HG03135 (cell line): ENCODE results near the gene EIF3D.
"Not testable (repeated sequence)": the region's sequence is repeated elsewhere in the genome, so short reads cannot be mapped to it uniquely, and the experiment has no call there.

Experiments
- ATAC-seq: cut with Tn5 transposase; IDR thresholded peaks from one replicate; pipeline ENCODE4 v1.9.1; 2021; ENCODE audit warnings: mild to moderate bottlenecking, moderate library complexity; ENCODE audit not compliant: unreplicated experiment

Gene EIF3D

GRCh38 chr22:36550701-36551495 lies 21.9 kb upstream of the EIF3D start:
- no peak for ATAC-seq

GRCh38 chr22:36549033-36549432 lies 20.1 kb upstream of the EIF3D start:
- no peak for ATAC-seq

GRCh38 chr22:36548606-36549005 lies 19.6 kb upstream of the EIF3D start:
- ATAC-seq = no peak

- no peak for ATAC-seq
These were observed 18.0 kb upstream of the EIF3D start for GRCh38 chr22:36546932-36547331.

GRCh38 chr22:36546092-36546804 lies 17.3 kb upstream of the EIF3D start:
- no peak for ATAC-seq

GRCh38 chr22:36544107-36544620 lies 15.2 kb upstream of the EIF3D start:
- no peak for ATAC-seq

- ATAC-seq = no peak
These were observed 13.0 kb upstream of the EIF3D start for GRCh38 chr22:36541831-36542411.

GRCh38 chr22:36540867-36541642 lies 12.1 kb upstream of the EIF3D start:
- no peak for ATAC-seq

GRCh38 chr22:36538529-36538928 lies 9.6 kb upstream of the EIF3D start:
- no peak for ATAC-seq

- no peak for ATAC-seq
These were observed 7.8 kb upstream of the EIF3D start for GRCh38 chr22:36536717-36537116.

GRCh38 chr22:36533320-36533719 lies 4.4 kb upstream of the EIF3D start:
- not testable (repeated sequence) for ATAC-seq

- no peak for ATAC-seq
These were observed 3.5 kb upstream of the EIF3D start for GRCh38 chr22:36532466-36532865.

- ATAC-seq = no peak
These were observed 625 bp downstream of the EIF3D start for GRCh38 chr22:36528341-36528740.

- no peak for ATAC-seq
These were observed 6.3 kb downstream of the EIF3D start for GRCh38 chr22:36522662-36523061.

GRCh38 chr22:36520423-36520822 lies 8.5 kb downstream of the EIF3D start:
- ATAC-seq = no peak

GRCh38 chr22:36519906-36520305 lies 9.1 kb downstream of the EIF3D start:
- ATAC-seq = not testable (repeated sequence)

- ATAC-seq = no peak
These were observed 14.2 kb downstream of the EIF3D start for GRCh38 chr22:36514766-36515165.

GRCh38 chr22:36512991-36513390 lies 16.0 kb downstream of the EIF3D start:
- no peak for ATAC-seq

- no peak for ATAC-seq
These were observed 16.6 kb downstream of the EIF3D start for GRCh38 chr22:36512333-36512732.

GRCh38 chr22:36510966-36511881 lies 17.7 kb downstream of the EIF3D start:
- ATAC-seq = no peak
